Eye (tissue), 1 donor: Measurements from ENCODE around the gene KLRK1.
A peak's percentile ranks its signal among the peaks of the same experiment; 100 is the strongest.
"Not testable (repeated sequence)": the region's sequence is repeated elsewhere in the genome, so short reads cannot be mapped to it uniquely, and the experiment has no call there.

Experiments
- DNase-seq: peaks from one replicate; pipeline ENCODE4 v3.0.0-alpha.2; 2015

Gene KLRK1

DNA sequence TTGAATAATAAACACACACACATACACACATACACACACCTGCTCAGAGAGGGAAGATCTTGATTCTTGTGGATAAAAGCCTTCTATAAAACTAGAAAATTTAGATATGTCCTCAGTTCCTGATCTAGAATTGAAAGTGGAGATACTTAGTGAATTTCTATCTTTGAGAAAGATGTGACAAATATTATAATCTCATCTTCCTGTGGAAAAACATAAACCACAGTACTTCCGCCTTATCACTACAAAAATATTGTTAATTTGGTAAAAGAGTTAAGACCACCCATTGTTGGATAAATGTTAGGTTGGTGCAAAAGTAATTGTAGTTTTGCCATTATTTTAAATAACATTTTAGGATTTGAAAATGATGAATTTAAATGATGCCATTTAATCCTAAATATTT lies at the start of gene KLRK1:
KLRK1 (minus strand) TSS at position 138 of the 400 bp plus-strand sequence. CDS start 1,231 bp downstream, outside the sequence.
- DNase-seq, result no peak

DNA sequence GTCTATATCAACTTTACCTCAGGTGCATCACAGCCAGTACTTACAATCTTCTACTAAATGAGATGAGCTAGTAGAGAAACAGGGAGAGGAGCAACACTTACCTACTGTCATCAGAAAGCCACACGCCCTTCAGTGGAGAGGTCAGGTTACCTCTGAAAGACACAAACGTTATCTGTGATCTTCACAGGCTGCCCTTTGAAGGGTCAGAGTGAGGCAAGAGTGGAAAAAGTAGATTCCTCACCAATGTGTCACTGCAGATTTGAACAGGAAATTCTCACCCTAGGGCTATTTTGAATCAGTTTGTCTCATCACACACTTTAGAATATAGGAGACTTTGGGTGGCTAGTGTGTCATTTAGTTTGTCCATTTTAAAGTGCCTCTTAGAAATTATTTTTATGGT lies 47.8 kb upstream of the KLRK1 start:
- not testable (repeated sequence) for DNase-seq

DNA sequence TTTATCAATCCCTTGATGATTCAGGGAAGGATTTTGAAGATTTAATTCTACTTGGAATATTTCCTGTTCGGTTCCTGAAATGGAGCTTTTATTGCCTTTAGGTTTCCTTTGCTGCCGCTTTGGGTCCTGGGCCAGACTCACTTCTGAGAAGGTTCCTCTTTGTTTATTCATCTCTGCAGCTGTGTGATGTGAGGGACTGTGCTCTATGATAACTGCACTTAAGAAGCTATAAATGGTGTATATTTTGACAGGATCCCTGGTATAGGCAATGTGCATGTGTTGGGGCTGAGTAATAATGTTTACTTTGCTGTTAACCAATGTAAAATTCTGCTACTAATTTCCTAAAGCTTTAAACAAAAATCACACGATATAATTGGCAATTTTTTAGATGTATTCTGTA lies 46.0 kb upstream of the KLRK1 start, which contains the start of gene KLRC2:
KLRC2 (minus strand) TSS at position 195 of the 400 bp plus-strand sequence; CDS start at position 171, 24 bp downstream.
- not testable (repeated sequence) for DNase-seq

DNA sequence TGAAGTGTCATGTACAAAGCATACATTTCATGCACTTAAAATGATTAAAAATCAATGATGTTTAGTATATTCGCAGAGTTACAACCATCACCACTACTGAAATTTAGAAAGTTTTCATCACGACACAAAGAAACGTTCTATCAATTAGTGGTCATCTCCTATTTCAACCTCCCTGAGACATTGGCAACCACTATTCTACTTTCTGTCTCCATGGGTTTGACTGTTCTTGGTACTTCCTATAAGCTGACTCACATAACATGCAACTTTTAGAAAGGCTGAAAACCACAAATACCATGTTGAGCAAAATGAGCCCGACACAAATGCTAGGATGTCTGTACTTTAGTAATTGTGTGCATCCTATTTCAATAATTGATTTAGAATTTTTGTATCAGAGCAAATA lies 40.8 kb upstream of the KLRK1 start:
- not testable (repeated sequence) for DNase-seq

DNA sequence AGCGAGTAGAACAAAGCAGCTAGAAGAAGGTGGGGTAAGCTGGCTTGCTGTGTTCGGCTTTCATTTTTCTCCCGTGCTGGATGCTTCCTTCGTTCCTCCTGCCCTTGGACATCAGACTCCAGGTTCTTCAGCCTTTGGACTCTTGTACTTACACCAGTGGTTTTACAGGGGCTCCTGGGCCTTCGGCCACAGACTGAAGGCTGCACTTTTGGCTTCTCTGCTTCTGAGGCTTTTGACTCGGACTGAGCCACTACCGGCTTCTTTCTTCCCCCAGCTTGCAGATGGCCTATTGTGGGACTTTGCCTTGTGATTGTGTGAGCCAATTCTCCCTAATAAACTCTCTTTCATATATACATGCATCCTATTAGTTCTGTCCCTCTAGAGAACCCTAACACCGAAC lies 36.1 kb upstream of the KLRK1 start:
- not testable (repeated sequence) for DNase-seq

DNA sequence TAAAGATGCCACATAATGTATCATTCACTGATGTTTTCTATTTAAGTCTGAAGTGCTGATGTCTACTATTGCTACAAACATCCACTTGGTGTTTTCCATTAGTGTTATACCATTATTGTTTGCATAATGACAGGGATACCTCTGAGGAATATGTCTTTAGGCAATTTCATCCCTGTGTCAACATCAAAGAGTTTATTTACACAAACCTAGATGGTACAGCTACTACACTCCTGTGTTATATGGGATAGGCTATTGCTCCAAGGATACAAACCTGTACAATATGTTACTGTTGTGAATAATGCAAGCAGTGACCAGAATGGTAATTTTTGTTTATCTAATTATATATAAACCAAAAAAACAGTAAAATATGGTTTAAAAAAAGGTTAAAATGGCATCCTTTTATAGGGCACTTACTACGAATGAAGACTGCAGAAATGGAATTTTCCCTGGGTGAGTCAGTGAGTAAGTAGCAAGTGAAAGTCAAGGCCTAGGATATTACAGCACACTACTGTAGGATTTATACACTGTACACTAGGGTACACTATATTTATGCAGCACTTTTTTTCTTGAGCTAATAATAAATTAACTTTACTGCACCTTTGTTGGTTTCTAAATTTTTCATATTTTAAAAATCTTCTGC lies 34.5 kb upstream of the KLRK1 start:
- DNase-seq, result not testable (repeated sequence)

DNA sequence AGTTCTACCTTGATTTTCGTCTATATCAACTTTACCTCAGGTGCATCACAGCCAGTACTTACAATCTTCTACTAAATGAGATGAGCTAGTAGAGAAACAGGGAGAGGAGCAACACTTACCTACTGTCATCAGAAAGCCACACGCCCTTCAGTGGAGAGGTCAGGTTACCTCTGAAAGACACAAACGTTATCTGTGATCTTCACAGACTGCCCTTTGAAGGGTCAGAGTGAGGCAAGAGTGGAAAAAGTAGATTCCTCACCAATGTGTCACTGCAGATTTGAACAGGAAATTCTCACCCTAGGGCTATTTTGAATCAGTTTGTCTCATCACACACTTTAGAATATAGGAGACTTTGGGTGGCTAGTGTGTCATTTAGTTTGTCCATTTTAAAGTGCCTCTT lies 32.3 kb upstream of the KLRK1 start:
- DNase-seq, result not testable (repeated sequence)

DNA sequence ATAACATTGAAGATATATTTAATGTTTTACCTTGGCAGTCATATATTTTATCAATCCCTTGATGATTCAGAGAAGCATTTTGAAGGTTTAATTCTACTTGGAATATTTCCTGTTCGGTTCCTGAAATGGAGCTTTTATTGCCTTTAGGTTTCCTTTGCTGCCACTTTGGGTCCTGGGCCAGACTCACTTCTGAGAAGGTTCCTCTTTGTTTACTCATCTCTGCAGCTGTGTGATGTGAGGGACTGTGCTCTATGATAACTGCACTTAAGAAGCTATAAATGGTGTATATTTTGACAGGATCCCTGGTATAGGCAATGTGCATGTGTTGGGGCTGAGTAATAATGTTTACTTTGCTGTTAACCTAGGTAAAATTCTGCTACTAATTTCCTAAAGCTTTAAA lies 30.5 kb upstream of the KLRK1 start, which contains the start of gene KLRC3:
KLRC3 (minus strand) TSS at position 262 of the 400 bp plus-strand sequence; CDS start at position 217, 45 bp downstream.
- not testable (repeated sequence) for DNase-seq

DNA sequence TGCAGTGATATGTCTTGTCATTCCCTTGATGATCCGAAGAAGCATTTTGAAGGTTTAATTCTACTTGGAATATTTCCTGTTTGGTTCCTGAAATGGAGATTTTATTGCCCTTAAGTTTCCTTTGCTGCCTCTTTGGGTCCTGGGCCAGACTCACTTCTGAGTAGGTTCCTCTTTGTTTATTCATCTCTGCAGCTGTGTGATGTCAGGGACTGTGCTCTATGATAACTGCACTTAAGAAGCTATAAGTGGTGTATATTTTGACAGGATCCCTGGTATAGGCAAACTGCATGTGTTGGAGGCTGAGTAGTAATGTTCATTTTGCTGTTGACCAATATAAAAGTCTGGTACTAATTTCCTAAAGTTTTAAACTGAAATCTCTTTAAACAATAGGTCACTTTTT lies 19.6 kb upstream of the KLRK1 start, which contains the start of gene KLRC4:
KLRC4 (minus strand) TSS at position 366 of the 400 bp plus-strand sequence; CDS start at position 184, 182 bp downstream.
- DNase-seq, result no peak

DNA sequence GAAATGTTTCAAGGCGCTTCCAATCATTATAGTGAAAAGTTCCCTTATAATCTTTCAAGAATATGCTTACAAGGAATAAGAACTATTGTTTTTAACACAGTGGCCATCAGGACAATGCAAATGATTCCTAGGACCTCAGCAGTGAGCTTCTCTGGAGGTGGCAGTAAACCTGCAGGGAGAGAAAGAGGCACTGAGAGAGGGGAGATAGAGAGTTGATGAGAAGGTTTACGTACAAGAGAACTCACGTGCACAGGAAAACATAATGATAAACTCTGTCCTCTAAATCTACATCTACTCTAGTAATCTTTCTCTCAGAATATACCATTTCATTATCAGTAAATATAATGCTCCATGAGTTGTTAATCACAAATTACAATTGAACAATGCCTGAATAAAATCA lies 19.0 kb upstream of the KLRK1 start:
- no peak for DNase-seq

DNA sequence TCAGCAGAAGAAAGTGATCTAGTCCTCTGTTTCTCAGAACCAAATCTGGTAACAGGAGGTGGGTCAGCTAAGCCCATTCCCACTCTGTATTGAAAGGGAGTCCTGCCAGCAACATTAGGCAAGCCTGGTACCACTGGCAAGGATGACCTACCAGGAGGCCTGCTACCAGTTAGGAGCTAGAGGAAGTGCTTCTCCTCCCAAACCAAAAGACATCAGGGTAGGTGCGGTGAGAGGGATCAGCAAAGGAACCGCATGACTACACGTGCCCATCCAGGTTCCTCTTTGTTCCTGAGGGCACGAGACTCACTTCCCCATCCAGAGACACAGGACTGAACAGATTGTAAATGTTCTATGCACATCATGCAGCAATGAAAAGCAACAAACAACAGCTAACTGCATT lies 16.9 kb upstream of the KLRK1 start:
- no peak for DNase-seq

DNA sequence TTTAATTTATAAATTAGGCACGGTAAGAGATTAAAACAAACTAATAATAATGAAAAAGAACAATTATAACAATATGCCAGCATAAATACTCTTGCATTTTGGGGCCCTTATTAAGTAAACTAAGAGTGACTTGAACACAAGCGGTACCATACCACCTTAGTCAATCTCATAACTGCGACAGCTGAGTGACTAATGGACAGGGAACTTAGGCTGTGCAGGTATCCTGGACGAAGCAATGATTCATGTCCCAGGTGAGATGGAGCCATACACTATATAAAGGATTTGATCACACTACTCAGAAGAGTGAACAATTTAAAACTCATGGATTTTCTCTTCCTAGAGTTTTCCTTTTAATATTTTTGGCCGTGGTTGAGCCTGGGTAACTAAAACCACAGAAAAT lies 15.5 kb upstream of the KLRK1 start:
- DNase-seq, result no peak

DNA sequence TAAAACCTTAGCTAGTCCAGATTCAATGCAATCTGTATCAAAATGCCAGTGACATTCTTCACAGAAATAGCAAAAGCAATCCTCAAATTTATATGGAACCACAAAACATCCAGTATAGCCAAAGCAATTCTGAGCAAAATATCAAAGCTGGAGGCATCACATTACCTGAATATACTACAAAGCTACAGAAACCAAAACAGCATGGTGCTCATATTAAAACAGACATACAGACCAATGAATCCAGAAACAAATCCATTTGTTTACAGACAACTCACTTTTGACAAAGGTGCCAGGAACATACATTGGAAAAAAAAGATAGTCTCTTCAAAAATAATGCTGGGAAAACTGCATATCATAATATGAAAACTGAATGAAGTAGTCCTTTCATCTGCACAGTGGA lies 15.0 kb upstream of the KLRK1 start:
- no peak for DNase-seq

DNA sequence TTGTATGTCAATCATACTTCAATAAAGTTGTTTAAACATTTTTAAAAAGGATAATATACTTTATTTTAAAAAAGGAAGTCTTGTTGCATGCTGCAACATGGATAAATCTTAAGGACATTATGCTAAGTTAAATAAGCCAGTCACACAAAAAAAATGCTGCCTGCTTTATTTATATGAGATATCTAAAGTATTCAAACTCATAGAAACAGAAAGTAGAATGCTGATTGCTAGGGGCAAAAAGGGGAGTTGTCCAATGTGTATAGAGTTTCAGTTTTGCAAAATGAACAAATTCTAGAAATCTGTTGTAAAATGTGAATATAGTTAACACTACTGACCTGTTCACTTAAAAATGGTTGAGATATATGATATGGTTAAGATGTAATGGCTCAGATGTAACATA lies 11.0 kb upstream of the KLRK1 start:
- no peak for DNase-seq

DNA sequence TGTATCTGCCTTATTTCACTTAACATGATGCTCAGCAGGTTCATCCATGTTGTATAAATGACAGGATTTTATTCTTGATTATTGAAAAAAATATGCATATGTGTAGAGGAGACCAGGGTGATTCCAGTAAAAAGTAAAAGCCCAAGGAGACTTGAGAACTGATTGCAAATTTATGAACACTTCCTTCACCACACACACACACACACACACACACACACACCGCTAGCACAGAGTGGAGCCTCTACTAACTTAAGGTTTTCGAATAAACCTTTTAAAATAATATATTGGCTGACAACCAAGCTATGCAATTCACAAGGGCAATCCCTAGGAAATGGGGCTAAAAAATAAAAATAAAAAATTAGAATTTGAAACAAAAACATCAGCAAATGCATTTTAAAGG lies 8.3 kb upstream of the KLRK1 start:
- no peak for DNase-seq

DNA sequence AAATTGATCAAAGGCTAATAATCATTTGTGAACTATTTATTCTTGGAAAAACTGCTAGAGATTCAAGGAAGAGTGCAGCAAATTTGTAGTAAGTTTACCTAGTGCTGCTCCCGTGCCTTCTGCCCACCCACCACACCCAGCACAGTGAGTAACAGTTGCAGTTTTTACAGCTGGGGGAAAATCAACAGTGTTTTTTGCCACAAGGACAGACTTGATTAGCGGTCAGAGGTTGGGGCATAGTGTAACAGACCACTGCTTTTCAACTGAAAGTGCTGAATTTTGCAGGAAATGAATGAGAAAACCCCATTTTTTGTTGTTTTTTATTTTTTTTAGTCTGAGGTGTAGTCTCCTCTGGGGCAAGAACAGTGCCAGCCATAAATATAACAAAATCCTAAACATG lies 7.5 kb upstream of the KLRK1 start:
- no peak for DNase-seq

DNA sequence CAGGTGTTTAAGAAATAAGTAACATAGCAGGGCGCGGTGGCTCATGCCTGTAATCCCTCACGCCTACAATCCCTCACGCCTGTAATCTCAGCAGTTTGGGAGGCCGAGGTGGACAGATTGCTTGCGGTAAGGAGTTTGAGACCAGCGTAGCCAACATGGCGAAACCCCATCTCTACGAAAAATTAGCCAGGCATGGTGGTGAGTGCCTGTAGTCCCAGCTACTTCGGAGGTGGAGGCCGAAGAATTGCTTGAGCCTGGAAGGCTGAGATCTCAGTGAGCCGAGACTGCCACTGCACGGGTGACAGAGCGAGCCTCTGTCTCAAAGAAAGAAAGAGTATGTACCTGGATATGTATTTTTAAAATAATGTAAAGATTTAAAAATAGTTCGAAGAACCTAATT lies 6.3 kb upstream of the KLRK1 start:
- DNase-seq, result not testable (repeated sequence)

DNA sequence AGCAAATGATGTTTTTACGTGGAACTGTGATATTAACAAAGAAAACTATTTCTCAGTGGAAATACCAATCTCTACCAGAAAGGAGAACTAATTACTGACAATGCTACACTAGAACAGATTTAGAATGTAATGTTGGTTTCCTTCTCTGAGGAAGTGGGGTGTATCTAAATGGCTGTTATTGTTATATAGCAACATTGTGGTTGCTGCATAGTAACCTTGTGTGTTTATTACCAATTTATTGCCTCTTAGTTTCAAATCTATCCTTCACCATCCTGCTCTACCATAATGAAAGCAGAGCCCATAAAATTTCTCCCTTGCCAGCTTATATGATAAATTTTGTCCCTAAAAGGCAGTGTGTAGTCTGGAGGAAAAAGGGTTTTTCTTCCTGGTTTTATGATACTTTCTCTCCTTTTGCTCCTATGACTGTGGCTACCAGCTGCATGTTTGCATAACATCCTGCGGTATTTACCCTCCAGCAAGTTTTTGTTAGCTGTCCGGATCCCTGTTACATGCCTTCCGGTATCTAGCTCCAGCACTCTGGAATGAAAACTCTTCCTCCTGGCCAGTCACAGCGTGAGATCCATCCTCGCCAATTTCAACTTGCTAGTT lies 5.7 kb upstream of the KLRK1 start:
- DNase-seq, result peak; percentile 17

DNA sequence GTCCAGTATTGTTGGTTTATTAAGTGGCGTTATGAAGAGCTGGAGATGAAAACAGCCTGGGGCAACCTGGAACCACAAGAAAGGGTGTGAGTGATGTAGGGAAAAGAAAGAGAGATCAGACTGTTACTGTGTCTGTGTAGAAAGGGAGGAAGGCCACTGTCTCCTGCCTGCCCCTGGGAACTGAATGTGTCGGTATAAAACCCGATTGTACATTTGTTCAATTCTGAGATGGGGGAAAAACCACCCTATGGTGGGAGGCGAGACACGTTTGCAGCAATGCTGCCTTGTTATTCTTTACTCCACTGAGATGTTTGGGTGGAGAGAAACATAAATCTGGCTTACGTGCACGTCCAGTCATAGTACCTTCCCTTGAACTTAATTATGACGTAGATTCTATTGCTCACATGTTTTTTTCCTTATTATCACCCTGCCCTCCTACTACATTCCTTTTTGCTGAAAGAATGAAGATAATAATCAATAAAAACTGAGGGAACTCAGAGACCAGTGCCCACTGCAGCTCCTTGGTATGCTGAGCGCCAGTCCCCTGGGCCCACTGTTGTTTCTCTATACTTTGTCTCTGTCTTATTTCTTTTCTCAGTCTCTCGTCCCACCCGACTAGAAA lies 4.8 kb upstream of the KLRK1 start:
- DNase-seq, result not testable (repeated sequence)

DNA sequence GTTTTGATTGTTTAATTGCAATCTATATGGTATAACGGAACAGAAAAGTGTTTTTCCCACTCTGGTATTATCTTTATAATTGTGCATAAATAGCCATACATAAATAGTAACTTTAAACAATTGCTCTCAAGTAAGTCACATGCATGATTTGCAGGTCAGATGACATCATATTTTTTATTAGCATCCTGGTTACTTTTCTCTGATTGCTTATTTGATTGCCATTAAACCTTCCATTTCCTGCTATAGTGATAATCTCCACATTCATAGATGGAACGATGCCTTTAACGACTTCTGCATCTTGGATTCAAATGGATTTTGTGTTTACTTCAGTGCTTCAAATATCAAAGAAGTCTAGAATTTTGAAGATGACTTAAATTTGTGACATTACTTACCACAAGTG lies 3.5 kb upstream of the KLRK1 start:
- no peak for DNase-seq

DNA sequence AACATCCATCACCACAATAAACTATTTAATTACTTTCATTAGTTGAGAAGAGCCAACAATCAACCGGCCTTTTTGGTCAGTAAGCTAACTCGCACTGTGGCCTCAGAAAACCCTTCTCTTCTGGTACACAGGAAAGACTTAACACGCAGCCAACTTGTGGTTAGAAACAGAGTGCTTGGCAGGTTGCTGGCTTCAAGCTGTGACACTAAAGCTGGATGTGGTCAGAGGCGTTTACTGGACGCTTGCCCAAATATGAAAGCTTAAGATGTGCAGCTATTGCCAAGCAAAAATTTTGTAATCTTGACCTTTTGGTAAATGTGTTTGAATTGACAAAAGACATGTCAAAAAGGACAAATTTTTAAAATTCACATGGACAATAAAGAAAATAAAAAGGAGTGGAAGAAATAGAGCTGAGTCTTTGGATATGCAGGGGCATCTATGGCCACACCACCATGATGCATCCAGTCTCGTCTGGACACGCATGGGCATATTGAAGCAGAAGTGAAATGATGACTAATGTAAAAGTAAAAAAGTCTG lies 2.6 kb upstream of the KLRK1 start:
- DNase-seq, result peak; percentile 17

DNA sequence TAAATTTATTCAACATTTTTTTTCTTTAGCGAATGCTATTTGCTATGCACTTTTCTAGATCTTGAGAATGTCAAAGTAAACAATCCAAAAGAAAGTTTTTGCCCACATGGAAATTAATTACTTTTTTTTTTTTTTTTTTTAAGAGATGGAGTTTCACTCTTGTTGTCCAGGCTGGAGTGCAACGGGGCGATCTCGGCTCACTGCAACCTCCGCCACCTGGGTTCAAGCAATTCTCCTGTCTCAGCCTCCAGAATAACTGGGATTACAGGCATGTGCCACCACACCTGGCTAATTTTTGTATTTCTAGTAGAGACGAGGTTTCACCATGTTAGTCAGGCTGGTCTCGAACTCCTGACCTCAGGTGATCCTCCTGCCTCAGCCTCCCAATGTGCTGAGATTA lies 1.1 kb upstream of the KLRK1 start:
- DNase-seq, result not testable (repeated sequence)

DNA sequence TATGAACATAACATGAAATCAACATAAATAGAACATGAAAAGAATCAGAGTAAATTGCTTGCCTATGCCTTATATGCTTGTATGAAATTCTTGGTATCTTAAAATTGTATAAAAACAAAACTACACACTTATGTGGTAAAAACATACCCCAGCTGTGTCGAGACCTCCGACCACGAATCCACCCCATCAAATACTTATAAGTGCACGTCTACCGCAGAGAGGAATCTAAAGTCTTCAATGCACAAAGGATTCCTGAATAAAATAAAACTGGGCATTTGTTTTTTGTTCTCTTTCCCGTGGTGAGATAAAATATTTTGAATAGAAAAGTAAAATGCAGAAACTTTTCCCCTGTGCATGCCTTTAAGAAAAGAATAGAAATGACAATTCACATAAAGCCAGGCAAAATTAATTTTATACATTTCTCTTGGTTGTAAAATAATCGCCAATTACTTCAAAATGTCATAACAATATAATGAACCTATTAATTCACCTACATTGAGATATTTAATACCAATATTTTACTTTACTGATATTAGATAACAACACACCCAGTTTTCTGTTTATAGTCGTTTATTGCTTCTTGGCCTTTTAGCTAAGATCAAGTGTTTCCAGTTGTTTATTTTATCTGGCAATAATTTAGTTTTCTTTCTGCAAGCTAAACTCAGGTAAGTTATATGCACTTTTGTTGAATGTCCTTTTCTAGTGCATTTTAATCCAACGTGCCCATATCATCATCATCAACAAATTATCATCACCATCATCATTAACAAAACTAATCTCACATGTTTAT lies 1.0 kb downstream of the KLRK1 start:
- DNase-seq, result no peak
